OCI-LY3 (cell line): ENCODE data around the gene HS1BP3.

ENCODE experiments used
- EZH2phosphoT487 ChIP-seq: fragments of 200-600 bp; shearing (Covaris generic); IDR thresholded peaks from 2 replicates; pipeline ENCODE4 v1.6.1; 2018; ENCODE audit warnings: antibody characterized with exemption, mixed run types, low read depth
- TF ChIP-seq, protein P1 (sequence below): fragments of 200-600, 300-600 bp; sonication (generic); IDR thresholded peaks from 2 replicates; pipeline ENCODE4 v1.5.1; 2014; ENCODE audit warnings: antibody characterized with exemption, low read length, low read depth

DNA sequence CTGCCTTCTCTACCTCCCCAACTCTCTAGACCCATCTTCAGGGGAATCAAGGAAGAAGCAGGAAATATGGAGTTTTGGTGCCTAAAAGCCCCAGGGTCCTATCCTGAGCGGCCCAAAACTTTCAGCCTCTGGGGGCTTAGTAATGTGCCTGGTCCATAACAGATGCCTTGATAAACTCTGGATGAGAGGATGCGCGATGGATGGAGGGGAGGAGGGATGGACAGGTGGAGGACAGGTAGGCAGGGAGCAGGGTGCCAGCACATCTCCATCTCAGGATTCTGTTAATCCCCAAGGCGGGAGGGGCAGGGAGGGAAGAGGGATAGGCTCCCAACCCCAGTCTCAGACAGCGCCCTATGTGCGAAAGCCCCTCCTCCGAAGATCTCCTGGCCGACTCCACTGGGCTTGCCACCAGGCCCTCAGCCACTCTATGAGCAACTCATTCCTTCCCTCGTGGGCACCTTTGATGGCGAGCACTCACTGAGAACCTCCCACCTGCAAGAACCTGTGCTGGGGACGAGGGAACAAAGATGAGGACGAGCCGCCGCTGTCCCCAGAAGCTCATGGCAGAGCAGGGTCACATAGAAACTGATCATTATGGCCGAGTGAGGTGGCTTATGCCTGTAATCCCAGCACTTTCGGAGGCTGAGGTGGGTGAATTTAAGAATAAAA lies 23.1 kb downstream of the HS1BP3 start:
- TF ChIP-seq, protein P1, sequence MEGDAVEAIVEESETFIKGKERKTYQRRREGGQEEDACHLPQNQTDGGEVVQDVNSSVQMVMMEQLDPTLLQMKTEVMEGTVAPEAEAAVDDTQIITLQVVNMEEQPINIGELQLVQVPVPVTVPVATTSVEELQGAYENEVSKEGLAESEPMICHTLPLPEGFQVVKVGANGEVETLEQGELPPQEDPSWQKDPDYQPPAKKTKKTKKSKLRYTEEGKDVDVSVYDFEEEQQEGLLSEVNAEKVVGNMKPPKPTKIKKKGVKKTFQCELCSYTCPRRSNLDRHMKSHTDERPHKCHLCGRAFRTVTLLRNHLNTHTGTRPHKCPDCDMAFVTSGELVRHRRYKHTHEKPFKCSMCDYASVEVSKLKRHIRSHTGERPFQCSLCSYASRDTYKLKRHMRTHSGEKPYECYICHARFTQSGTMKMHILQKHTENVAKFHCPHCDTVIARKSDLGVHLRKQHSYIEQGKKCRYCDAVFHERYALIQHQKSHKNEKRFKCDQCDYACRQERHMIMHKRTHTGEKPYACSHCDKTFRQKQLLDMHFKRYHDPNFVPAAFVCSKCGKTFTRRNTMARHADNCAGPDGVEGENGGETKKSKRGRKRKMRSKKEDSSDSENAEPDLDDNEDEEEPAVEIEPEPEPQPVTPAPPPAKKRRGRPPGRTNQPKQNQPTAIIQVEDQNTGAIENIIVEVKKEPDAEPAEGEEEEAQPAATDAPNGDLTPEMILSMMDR: no peak
- no peak for TF ChIP-seq EZH2phosphoT487
